Measurements from ENCODE around the gene TMEM26.

The TMEM26 gene

GRCh38 chr10:61452655-61453641 is at the start of gene TMEM26:
Gene TMEM26 (minus strand): TSS chr10:61453381. CDS start chr10:61453081, 300 bp downstream.
- DNase-seq, result peak; percentile 86

GRCh38 chr10:61500460-61500859 is 47.3 kb upstream of the TMEM26 start:
- no peak for DNase-seq

GRCh38 chr10:61492364-61492995 is 39.3 kb upstream of the TMEM26 start:
- no peak for DNase-seq

GRCh38 chr10:61487506-61487905 is 34.3 kb upstream of the TMEM26 start:
- no peak for DNase-seq

- no peak for DNase-seq
Measured at GRCh38 chr10:61486738-61487396, 33.7 kb upstream of the TMEM26 start.

GRCh38 chr10:61486251-61486650 is 33.1 kb upstream of the TMEM26 start:
- DNase-seq, result no peak

GRCh38 chr10:61481597-61481996 is 28.4 kb upstream of the TMEM26 start:
- no peak for DNase-seq

- no peak for DNase-seq
Measured at GRCh38 chr10:61480208-61480607, 27.0 kb upstream of the TMEM26 start.

- DNase-seq, result no peak
Measured at GRCh38 chr10:61478621-61479312, 25.6 kb upstream of the TMEM26 start.

- no peak for DNase-seq
Measured at GRCh38 chr10:61477451-61477850, 24.3 kb upstream of the TMEM26 start.

GRCh38 chr10:61476529-61476928 is 23.3 kb upstream of the TMEM26 start:
- no peak for DNase-seq

GRCh38 chr10:61475449-61475873 is 22.3 kb upstream of the TMEM26 start:
- no peak for DNase-seq

GRCh38 chr10:61472090-61472674 is 19.0 kb upstream of the TMEM26 start:
- no peak for DNase-seq

GRCh38 chr10:61471491-61471890 is 18.3 kb upstream of the TMEM26 start:
- no peak for DNase-seq

GRCh38 chr10:61470740-61471139 is 17.6 kb upstream of the TMEM26 start:
- DNase-seq, result no peak

- no peak for DNase-seq
Measured at GRCh38 chr10:61465901-61466632, 12.9 kb upstream of the TMEM26 start.

- no peak for DNase-seq
Measured at GRCh38 chr10:61465171-61465496, 12.0 kb upstream of the TMEM26 start.

GRCh38 chr10:61464461-61465170 is 11.4 kb upstream of the TMEM26 start:
- no peak for DNase-seq

- DNase-seq, result no peak
Measured at GRCh38 chr10:61463035-61463909, 10.1 kb upstream of the TMEM26 start.

GRCh38 chr10:61460835-61461234 is 7.7 kb upstream of the TMEM26 start:
- DNase-seq, result no peak

Data from right forelimb (tissue), 1 donor.